ENCODE measurements around the gene STK32B. TPM values are rescaled to one million over a fixed set of nuclear protein-coding genes. Genes with fewer than 3 reads are reported as not detected.

STK32B gene
- total RNA-seq, 4 donors from 2014 or later = 0.39 to 2.7 (median 2.4) TPM

DNA sequence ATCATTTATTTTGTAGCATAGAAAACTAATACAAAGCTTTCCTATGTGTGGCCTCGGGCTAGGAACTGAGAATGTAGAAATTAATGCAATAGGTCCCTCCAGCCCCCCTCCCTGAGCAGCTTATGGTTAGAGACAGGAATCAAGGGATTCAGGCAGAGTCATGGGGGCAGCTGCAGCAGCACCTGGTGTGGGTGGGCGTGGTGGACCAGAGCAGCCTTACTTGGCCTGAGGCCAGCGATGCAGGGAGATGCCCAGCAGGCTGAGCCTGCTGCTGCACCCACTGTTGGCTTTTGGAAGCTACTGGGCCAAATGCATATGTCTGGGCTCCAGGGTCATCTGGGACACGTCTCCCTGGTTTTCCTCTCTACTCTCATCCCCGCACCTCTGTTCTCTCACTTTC, 74.0 kb downstream of the STK32B start:
- H3K27ac ChIP-seq = no peak overlapping the region
- no peak for DNase-seq (ENCODE audit: low spot score in 2 of 2)
- TF ChIP-seq POLR2A (IDR thresholded peaks at IDR 0.05) = no peak
- TF ChIP-seq, protein P1, sequence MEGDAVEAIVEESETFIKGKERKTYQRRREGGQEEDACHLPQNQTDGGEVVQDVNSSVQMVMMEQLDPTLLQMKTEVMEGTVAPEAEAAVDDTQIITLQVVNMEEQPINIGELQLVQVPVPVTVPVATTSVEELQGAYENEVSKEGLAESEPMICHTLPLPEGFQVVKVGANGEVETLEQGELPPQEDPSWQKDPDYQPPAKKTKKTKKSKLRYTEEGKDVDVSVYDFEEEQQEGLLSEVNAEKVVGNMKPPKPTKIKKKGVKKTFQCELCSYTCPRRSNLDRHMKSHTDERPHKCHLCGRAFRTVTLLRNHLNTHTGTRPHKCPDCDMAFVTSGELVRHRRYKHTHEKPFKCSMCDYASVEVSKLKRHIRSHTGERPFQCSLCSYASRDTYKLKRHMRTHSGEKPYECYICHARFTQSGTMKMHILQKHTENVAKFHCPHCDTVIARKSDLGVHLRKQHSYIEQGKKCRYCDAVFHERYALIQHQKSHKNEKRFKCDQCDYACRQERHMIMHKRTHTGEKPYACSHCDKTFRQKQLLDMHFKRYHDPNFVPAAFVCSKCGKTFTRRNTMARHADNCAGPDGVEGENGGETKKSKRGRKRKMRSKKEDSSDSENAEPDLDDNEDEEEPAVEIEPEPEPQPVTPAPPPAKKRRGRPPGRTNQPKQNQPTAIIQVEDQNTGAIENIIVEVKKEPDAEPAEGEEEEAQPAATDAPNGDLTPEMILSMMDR (IDR thresholded peaks at IDR 0.05) = no peak
- no peaks in the 10 kb centered on the region for H3K4me1 ChIP-seq
- 62 to 71% methylated on average over 5 of the region's 5 CpGs for WGBS, 2 donors
- H3K9me3 ChIP-seq = no peaks in the 10 kb centered on the region
- no peak overlapping the region for H3K4me3 ChIP-seq
- no peaks in the 10 kb centered on the region for H3K36me3 ChIP-seq
- no peaks in the 10 kb centered on the region for H3K27me3 ChIP-seq

DNA sequence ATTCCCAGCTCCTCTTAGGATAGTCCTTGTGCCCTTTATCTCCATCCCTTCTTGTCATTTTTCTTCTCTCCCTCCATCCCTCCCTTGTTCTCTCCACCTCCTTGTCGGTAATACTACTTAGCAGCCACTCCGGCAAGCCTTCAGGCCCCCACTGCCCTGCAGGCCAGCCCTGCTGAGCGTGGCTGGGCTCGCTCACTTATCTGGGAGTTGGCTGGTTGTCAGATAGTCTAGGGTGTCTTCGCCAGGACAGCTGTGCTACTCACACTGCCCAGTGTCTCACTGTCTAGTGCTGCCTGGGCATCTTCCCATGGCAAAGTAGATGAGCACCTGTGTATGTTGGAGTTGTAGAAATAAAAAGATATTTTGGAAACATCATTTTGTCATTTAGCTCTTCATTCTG, 75.0 kb downstream of the STK32B start:
- Histone ChIP-seq H3K27me3 (no peaks in the 10 kb centered on the region), H3K9me3 (peaks cover 0 to 5% (median 0%) of the 10 kb centered on the region in 4 donors), H3K27ac (no peak overlapping the region), H3K4me1 (no peaks in the 10 kb centered on the region), H3K4me3 (no peak overlapping the region), H3K36me3 (no peaks in the 10 kb centered on the region)
- TF ChIP-seq POLR2A (IDR thresholded peaks at IDR 0.05) (no peak), EP300 (IDR thresholded peaks at IDR 0.05) (no peak)
- TF ChIP-seq, protein P1 (IDR thresholded peaks at IDR 0.05) = no peak
- 90 to 99% methylated on average over 5 of the region's 5 CpGs for WGBS, 2 donors
- no peak for DNase-seq (ENCODE audit: low spot score in 2 of 2)

DNA sequence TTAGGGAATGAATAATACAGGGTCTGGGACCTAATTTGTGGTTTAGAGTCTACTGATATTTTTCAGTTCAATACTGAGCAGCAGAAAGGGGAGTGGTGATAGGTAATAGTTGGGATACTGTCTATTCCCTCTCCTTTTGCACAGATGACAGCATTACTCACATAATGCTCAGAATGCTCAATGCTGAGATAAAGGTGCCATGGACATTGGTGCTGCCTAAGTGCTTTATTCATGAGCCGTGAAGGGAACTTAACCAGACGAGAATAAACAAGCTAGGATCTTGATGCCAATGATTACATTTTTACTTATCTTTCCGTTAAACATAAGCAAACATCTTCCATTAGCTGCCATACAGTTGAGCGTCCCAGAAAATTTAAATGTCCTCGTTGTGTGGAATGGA, 75.6 kb downstream of the STK32B start:
- H3K9me3 ChIP-seq = peaks cover 0 to 11% (median 0%) of the 10 kb centered on the region in 4 donors
- H3K4me1 ChIP-seq = no peaks in the 10 kb centered on the region
- no peaks in the 10 kb centered on the region for H3K27me3 ChIP-seq
- H3K4me3 ChIP-seq = no peak overlapping the region
- H3K27ac ChIP-seq = no peak overlapping the region
- H3K36me3 ChIP-seq = no peaks in the 10 kb centered on the region
- TF ChIP-seq, protein P1 (IDR thresholded peaks at IDR 0.05) = no peak
- TF ChIP-seq POLR2A (IDR thresholded peaks at IDR 0.05) (no peak), EP300 (IDR thresholded peaks at IDR 0.05) (no peak)
- DNase-seq (ENCODE audit: low spot score in 2 of 2) = no peak
- WGBS, 2 donors = 91 to 92% methylated on average over 5 of the region's 5 CpGs

DNA sequence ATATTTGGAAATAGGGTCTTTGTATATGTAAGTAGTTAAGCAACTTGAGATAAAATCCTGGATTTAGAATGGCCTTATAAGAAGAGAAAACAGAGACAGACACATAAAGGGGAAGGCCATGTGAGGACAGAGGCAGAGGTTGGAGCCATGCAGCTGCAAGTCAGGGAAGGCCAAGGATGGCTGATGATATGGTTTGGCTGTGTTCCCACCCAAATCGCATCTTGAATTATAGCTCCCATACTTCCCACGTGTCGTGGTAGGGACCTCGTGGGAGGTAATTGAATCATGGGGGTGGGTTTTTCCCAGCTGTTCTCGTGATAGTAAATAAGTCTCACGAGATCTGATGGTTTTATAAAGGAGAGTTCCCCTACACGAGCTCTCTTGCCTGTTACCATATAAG, 76.3 kb downstream of the STK32B start:
- DNase-seq (ENCODE audit: low spot score in 2 of 2) = no peak
- 43 to 49% methylated on average over 7 of the region's 7 CpGs for WGBS, 2 donors
- TF ChIP-seq, protein P1 (IDR thresholded peaks at IDR 0.05) = no peak
- TF ChIP-seq POLR2A (IDR thresholded peaks at IDR 0.05) (no peak), EP300 (IDR thresholded peaks at IDR 0.05) (no peak)
- Histone ChIP-seq H3K4me1 (no peaks in the 10 kb centered on the region), H3K27ac (no peak overlapping the region), H3K27me3 (no peaks in the 10 kb centered on the region), H3K4me3 (no peak overlapping the region), H3K36me3 (no peaks in the 10 kb centered on the region), H3K9me3 (peaks cover 0 to 11% (median 0%) of the 10 kb centered on the region in 4 donors)

DNA sequence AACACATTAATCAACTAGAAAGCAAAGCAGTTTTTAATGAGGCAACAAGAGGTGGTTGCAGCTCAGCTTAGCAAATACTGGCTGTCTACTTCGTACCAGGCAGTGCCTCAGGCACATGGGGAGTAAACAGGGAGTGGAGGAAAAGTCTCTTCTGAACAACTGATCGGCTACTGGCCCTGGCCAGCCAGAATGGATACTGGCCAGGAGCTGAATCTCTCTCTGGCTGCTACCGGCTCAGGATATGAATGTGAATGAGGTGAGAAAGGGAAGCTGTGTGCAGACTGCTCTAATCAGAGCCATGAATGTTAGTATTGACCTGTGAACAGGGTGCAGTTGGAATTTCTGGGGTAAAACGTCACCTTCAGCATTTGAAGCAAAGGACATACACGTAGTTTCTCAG, 77.3 kb downstream of the STK32B start:
- Histone ChIP-seq H3K27me3 (no peaks in the 10 kb centered on the region), H3K4me3 (no peak overlapping the region), H3K9me3 (peaks cover 0 to 11% (median 0%) of the 10 kb centered on the region in 4 donors), H3K27ac (no peak overlapping the region), H3K36me3 (no peaks in the 10 kb centered on the region), H3K4me1 (no peaks in the 10 kb centered on the region)
- TF ChIP-seq POLR2A (IDR thresholded peaks at IDR 0.05) (no peak), EP300 (IDR thresholded peaks at IDR 0.05) (no peak)
- TF ChIP-seq, protein P1 (IDR thresholded peaks at IDR 0.05) = no peak
- 50 to 53% methylated on average over 5 of the region's 5 CpGs for WGBS, 2 donors
- DNase-seq (ENCODE audit: low spot score in 2 of 2) = no peak
